GM13976 (cell line): ENCODE results near the gene AP4S1.
"Not testable (repeated sequence)": the region's sequence is repeated elsewhere in the genome, so short reads cannot be mapped to it uniquely, and the experiment has no call there.

ENCODE experiments used
- DNase-seq: peaks from one replicate; pipeline ENCODE4 v3.0.0; 2012; ENCODE audit warnings: low spot score
- CTCF ChIP-seq: IDR thresholded peaks from 2 replicates; pipeline ENCODE4 v1.5.1; 2012; ENCODE audit warnings: borderline replicate concordance, mild to moderate bottlenecking; ENCODE audit not compliant: insufficient read depth; ENCODE audit errors: extremely low read depth, missing control alignments, control extremely low read depth
- in situ Hi-C: fragments of 300-500 bp; cut with MboI; formaldehyde crosslinking; loops from one replicate; pipeline ENCODE4 v1.12.0; 2022; ENCODE audit warnings: low sequenced_read_pairs, mixed read lengths, inconsistent platforms; ENCODE audit not compliant: unreplicated experiment

Gene AP4S1

GRCh38 chr14:31051511-31051910 lies 26.1 kb downstream of the AP4S1 start:
- in situ Hi-C loops = no loop called here
- TF ChIP-seq CTCF = no peak
- DNase-seq = no peak

- DNase-seq, in situ Hi-C loops: not testable (repeated sequence)
Measured at GRCh38 chr14:31052905-31053586, 27.6 kb downstream of the AP4S1 start.

- DNase-seq = no peak
- in situ Hi-C loops = no loop called here
- TF ChIP-seq CTCF = no peak
Measured at GRCh38 chr14:31057035-31057434, 31.6 kb downstream of the AP4S1 start.

- no peak for DNase-seq
Measured at GRCh38 chr14:31057701-31058364, 32.4 kb downstream of the AP4S1 start.

GRCh38 chr14:31059152-31059924 lies 33.9 kb downstream of the AP4S1 start:
- no peak for TF ChIP-seq CTCF
- no peak for DNase-seq
- in situ Hi-C loops = no loop called here

More at GRCh38 chr14:31057701-31058364, 32.4 kb downstream of the AP4S1 start:
- in situ Hi-C loops = no loop called here
- no peak for TF ChIP-seq CTCF

- in situ Hi-C loops = no loop called here
- DNase-seq = no peak
- no peak for TF ChIP-seq CTCF
Measured at GRCh38 chr14:31060253-31060875, 34.9 kb downstream of the AP4S1 start.

- DNase-seq, in situ Hi-C loops: not testable (repeated sequence)
Measured at GRCh38 chr14:31062908-31063307, 37.5 kb downstream of the AP4S1 start.
